Stimulated activated naive CD8-positive, alpha-beta T cell treated with anti-CD3 and anti-CD28 coated beads, Interleukin-15, Interleukin-2, amounts not matched to agents 100 U/mL and 50 U/mL, for 24 hours (primary cell): ENCODE results near the gene CCDC71.

Source experiments
- ATAC-seq: fragments of 150-1000 bp; cut with Tn5 transposase; one replicate; pipeline ENCODE4 v1.10.0; 2021
- DNase-seq: peaks from one replicate; pipeline ENCODE4 v3.0.0; 2021

The CCDC71 gene

DNA sequence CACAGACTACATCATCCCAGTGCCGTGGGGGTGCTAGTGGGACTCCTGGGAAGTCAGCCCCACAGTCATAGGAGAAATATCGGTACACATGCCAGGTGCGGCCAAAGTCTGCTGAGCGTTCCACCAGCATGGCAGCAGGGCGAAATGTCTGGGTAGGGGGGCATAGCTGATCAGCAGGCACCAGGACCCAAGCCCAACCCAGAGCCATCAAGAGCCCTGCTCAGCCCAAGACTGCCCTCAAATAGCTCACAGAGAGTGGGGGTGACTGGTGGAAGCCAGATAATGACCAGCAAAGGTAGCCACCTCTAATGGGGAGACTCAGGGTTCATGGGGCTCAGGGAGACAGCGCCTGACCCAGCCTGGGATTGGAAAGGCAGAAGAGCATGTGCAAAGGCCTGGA lies 34.6 kb downstream of the CCDC71 start:
- DNase-seq (no peak), ATAC-seq (no peak)

DNA sequence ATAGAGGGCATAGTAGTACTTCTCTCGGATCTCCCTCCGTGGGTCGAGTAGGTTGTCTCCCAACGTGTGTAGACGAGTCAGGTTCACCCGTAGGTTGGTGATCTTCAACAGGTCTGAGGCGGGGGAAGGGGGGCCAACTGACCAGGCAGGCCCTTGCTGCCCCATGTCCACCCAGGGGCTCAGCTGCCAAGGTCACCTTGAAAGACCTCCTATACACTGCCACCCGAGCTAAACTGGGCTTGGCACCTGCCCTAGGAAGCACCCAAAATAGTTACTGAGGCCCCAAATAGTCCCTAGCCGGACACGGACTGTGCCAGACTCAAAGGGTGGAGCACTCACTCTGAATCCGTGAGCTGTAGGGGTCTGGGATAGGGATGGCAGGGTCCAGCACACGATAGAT lies 35.1 kb downstream of the CCDC71 start:
- DNase-seq (no peak), ATAC-seq (no peak)

DNA sequence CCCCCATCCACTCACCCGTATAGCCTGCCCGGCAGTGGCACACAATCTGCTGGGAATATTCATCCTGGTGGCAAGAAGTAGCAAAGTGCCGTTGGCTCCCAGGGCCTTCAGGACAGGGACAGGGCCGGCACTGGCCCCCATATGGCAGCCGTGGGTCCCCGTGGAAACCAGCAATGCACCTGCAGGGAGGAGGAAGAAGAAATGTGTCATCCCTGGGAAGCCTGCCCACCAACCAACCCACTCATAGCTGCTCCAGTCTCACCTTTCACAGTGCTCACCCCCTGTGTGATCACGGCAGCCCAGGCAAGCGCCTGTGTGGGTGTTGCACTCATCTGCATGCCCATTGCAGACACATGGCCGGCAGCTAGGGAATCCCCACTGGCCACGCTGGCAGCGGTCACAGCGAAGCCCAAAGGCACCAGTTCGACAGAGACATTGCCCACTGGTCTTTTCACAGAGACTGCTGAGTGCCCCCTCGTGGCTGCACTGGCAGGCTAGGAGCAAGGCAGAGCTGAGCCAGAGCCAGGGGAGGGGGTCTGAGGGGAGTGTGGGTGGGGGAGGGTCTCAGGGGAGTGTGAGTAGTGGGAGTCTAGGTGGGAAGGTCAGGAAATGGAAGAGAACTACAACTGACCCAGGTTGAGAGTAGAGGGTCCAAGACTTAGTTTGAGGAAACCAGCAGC lies 41.0 kb downstream of the CCDC71 start:
- DNase-seq (no peak), ATAC-seq (no peak)

DNA sequence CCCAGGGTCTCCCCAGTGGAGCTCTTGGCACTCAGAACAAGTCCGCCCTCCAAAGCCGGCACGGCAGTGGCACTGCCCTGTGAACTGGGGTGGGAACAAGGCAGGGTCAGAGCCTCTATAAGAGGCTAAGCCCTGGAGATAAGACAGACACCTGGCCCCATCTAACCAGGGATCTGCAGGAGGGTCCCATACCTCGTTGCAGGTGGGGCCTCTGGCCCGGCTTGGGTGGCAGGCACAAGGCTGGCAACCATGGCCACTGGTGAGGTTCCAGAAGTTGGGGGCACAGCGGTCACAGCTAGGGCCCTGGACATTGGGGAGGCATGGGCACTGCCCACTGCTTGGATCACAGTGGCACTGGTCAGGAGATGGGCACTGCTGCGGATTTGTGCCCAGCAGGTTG lies 41.9 kb downstream of the CCDC71 start:
- DNase-seq: no peak
- ATAC-seq: no peak

DNA sequence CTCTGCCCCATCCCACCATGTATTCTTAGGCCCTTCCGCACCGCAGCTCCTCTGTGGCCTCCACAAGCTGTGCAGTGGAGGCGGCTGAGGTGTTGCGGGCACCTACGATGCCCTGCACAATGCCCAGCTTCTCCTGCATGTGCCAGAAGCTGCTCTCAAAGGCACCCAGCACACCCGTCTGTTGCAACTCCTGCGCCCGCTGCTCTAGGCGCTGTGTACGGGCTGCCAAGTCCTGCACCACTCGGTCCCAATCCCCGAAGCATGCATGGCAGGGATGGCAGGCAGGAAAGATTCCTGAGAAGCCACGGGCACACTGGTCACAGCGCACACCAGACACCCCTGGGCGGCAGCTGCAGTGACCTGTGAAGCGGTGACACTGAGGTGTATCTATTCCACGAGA lies 42.4 kb downstream of the CCDC71 start:
- ATAC-seq: no peak
- DNase-seq: no peak

DNA sequence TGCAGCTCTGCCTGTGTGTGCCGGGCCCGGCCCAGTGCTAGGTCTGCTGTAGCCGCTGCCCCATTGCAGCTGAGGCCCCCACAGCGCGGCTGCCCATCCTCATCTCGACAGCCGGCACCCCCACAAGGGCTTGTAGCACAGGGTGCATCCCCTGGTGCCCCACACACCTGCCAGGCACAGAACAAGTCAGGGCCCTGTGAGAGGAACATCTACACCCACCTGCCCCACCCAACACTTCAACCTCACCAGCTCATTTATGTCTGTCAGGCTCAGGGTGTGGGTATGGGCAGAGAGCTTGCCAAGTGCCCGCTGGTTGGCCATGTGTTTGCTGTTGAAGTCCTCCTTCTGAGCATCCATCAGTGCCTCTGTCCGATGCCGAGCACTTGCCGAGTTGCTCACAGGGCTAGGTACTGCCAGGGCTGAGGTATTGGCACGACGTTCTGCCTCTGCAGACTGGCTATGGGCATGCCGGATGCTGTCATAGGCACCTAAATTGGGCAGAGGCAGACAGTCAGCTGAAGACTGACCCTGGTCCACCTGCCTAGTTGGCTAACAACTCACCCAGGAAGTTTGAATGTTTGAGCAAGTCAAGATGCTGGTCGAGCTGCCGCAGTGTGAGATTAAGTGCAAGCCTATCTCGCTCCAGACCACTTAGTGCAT lies 43.1 kb downstream of the CCDC71 start:
- DNase-seq: no peak

DNA sequence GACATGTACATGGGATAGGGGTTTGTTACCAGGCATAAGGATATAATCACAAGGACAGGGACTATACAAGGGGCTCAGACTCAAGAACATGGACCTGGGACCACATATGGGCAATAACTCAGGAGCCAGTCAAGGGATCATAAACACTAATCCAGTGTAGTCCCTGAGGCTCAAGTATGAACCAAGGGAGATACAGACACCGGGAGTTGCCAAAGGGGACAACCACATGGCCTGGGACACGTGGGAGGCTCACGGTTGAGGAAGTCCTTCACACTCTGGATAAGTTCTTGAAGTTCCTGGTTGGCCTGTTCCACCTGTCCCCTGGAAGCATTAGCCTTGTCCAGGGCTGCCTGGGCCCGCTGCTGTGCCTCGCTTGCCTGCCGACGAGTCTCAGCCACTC lies 43.7 kb downstream of the CCDC71 start:
- no peak for ATAC-seq

More for the DNA sequence above, 43.1 kb downstream of the CCDC71 start:
- no peak for ATAC-seq

DNA sequence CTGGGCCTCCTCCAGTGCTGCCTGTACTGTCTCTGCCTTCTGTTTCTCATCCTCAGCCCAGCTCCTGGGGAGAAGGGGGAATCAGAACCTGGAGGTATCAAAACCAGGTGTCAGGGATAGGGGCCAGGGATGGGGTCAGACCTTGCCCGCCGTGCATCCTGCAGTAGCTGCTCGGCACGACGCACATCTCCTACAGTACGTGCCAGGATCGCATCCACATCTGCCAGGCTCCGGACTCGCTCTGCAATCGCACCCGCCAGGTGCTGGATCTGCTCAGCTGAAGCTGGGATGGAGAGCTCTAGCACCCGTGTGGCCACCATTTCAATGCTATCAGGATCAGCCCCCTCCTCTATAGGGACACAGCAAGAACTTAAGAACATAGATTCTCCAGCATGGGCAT lies 44.1 kb downstream of the CCDC71 start:
- no peak for ATAC-seq

More for the DNA sequence above, 43.7 kb downstream of the CCDC71 start:
- no peak for DNase-seq

DNA sequence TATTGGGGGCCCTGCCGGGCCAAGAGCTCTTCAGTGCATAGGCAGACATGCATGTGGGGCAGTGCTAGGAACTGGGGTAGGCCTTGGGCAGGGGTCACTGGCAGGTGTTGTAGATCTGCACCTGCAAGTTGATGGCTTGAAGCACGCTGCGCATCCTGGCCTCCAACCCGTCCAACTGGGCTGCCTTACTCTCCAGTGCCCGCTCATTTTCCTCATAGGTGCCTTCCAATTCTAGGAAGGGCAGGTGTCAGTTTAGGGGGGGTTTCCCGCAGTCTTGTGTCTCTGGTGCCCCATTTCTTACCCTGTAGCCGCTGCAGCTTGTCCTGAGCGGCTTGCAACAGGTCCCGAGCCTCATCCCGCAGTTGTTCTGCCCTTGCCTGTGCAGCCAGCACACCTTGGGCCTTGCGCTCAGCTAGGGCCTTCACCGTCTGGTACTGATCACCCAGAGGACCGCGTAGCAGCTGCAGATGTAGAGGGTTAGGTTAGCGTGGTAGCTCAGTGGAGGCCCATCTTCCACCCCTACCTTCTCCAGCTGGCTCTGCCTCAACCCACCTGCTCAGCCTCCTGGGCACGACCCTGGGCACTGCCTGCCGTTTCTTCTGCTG lies 44.9 kb downstream of the CCDC71 start:
- ATAC-seq (no peak), DNase-seq (no peak)

More for the DNA sequence above, 44.1 kb downstream of the CCDC71 start:
- no peak for DNase-seq

DNA sequence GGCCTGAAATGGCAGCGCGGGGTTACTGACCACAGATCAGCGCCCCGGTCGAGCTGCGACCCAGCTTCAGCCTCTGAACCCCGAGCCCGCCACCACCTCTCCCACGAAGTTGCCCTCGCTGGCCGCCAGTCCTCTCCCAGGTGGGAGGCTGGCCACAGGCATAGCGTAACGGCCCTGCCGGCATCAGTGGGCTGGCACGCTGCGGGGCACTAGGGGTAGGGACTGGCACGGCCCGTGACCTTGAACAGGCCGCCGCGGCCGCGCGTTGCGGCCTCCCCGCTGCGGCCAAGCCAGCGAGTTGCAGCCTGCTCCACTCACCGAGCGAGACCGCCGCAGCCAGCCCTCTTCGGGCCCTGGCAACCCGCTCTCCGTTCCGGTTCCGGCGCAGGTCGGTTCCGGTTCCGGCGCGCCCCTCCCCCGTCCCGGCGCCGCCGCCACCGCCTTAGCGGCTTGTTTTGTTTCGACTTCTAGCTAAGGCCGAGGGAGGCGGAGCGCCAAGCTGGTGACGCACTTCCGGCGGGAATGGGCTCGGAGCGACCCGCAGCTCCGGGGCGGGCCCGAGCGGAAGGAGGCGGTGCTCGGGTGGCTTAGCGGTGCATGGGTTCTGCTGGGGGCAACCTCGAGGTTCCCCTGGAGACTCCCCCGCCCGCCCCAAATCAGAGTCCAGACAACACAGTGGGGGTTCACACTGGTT lies 45.5 kb downstream of the CCDC71 start, which contains the start of gene USP19:
Gene USP19, minus strand, starts transcription at position 386 of the 694 bp plus-strand sequence. CDS start 1,678 bp downstream, outside the sequence.
- peak; percentile 97 for DNase-seq

DNA sequence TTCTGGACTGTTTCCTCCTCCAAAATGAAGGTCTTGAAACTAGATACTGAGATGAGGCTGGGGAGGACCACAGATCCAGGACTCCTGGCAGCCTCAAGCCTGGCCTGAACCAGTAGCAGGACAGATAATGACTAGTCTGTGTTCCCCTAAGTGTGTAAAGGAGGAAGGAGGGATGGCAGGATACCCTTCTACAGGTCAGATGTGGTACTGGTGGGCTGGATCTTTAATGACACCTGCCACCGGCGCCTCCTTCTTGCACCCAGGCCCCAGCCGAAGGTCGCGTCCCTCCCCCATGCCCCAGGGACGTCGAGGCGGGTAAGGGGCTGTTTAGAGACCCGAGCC lies 46.1 kb downstream of the CCDC71 start:
- no peak for ATAC-seq
- no peak for DNase-seq

More for the DNA sequence above, 45.5 kb downstream of the CCDC71 start, which contains the start of gene USP19:
- peak; percentile 96 for ATAC-seq

DNA sequence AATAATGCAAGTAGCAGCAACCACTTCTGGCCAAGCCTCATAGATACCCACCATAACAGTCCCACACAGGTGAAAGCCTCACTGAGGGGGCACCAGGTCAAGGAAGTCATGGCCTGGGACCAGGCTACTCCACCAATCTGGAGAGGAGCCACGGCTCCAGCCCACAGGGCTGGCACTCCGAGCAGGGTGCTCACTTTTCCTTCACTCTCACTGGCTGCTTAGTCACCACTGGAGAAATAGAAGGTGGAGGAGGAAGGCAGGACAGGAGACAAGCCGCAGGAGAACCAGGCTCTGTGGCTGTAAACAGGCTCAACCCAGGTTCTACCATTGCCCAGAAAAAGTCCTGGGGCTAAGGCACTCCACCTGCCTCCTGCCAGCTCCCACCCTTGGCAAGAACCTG lies 46.7 kb downstream of the CCDC71 start:
- ATAC-seq: no peak
- DNase-seq: no peak

DNA sequence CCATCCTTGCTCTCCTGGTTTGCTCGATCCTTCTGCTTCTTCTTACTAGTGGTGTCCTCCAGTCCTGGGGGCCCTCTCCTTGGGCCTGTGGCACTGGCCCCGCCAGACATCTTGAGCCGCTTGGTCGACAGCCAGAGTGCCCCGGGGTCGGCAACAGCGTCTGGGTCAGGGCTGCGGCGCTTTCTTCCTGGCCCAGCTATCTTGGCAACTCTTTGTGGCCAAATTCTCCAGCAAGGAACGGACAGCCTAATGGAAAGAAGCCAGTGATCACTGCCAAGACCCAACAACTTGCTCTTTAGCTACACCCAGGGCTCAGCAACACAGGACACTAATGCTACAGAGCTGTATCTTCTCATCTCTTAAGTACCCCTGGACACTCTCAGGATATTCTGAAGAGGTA lies 47.1 kb downstream of the CCDC71 start:
- no peak for DNase-seq

More for the DNA sequence above, 47.1 kb downstream of the CCDC71 start:
- no peak for ATAC-seq
